BLaER1 (cell line): ENCODE measurements around the gene TRMT61A.
"Not testable (repeated sequence)": the region's sequence is repeated elsewhere in the genome, so short reads cannot be mapped to it uniquely, and the experiment has no call there.

Source experiments
- H3K27ac ChIP-seq: shearing (Covaris generic); formaldehyde crosslinking; 2 replicates; pipeline ENCODE4 v1.8.1; 2022
- H3K27me3 ChIP-seq: shearing (Covaris generic); formaldehyde crosslinking; 2 replicates; pipeline ENCODE4 v1.8.1; 2022
- H3K36me3 ChIP-seq: shearing (Covaris generic); formaldehyde crosslinking; 2 replicates; pipeline ENCODE4 v1.8.1; 2022
- H3K4me1 ChIP-seq: shearing (Covaris generic); formaldehyde crosslinking; 2 replicates; pipeline ENCODE4 v1.8.1; 2022
- H3K4me2 ChIP-seq: shearing (Covaris generic); formaldehyde crosslinking; 2 replicates; pipeline ENCODE4 v1.8.1; 2022
- H3K4me3 ChIP-seq: shearing (Covaris generic); formaldehyde crosslinking; 2 replicates; pipeline ENCODE4 v1.8.1; 2022
- H3K9ac ChIP-seq: shearing (Covaris generic); formaldehyde crosslinking; 2 replicates; pipeline ENCODE4 v1.8.1; 2022
- H3K9me3 ChIP-seq: shearing (Covaris generic); formaldehyde crosslinking; 2 replicates; pipeline ENCODE4 v1.8.1; 2022
- H4K20me1 ChIP-seq: shearing (Covaris generic); formaldehyde crosslinking; 2 replicates; pipeline ENCODE4 v1.8.1; 2022
- Cebpa-rat ChIP-seq: shearing (Covaris generic); IDR thresholded peaks from 2 replicates; pipeline ENCODE4 v1.8.1; 2022

TRMT61A gene

DNA sequence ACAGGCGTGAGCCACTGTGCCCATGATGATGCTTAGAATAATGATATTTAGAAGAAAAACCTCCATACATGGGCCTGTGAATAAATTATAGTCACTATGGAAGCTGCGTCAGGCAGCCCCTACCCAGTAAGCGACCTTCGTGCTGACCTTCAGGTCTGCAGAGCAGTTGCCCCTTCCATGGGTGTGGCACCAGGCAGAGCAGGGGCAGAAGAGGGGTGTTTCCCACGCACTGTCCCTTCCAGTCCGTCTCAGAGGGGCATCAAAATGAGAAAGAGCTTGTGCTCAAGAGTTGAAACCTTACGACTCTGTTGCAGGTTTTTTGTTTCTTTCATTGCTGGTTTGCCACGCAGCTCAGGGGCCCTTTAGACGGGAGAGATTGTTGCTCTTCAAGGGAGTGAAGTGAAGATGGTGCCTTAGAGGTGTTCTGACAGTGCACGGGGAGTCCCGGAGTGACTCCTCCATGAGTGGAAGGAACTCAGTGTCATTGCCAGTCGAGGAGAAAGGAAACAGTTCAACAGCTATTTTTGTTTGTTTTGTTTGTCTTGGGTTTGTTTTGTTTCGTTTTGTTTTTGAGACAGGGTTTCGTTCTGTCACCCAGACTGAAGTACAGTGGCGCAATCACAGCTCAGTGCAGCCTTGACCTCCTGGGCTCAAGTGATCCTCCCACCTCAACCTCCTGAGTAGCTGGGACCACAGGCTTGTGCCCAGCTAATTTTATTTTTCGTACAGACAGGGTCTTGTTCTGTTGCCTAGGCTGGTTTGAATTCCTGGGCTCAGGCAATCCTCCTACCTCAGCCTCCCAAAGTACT is 20.3 kb upstream of the TRMT61A start:
- Histone ChIP-seq H3K9ac (no peak overlapping the region), H3K36me3 (peaks cover 58% of the 10 kb centered on the region), H3K27ac (no peak overlapping the region), H3K27me3 (no peaks in the 10 kb centered on the region), H3K4me3 (no peak overlapping the region), H3K4me2 (no peak overlapping the region), H3K4me1 (peaks cover 36% of the 10 kb centered on the region), H4K20me1 (no peaks in the 10 kb centered on the region), H3K9me3 (no peaks in the 10 kb centered on the region)
- TF ChIP-seq Cebpa-rat, result no peak

GRCh38 chr14:103509864-103510723 is 18.9 kb upstream of the TRMT61A start:
- no peak for TF ChIP-seq Cebpa-rat
- Histone ChIP-seq H3K27ac (no peak overlapping the region), H3K4me1 (peaks cover 47% of the 10 kb centered on the region), H3K4me2 (no peak overlapping the region), H3K9ac (no peak overlapping the region), H3K36me3 (peaks cover 45% of the 10 kb centered on the region), H3K4me3 (no peak overlapping the region), H3K27me3 (no peaks in the 10 kb centered on the region), H4K20me1 (no peaks in the 10 kb centered on the region; the same call in 1 of the 2 replicates), H3K9me3 (no peaks in the 10 kb centered on the region)

- Histone ChIP-seq H3K36me3 (peaks cover 35% of the 10 kb centered on the region), H3K27me3 (no peaks in the 10 kb centered on the region), H3K4me1 (peaks cover 54% of the 10 kb centered on the region), H3K9me3 (no peaks in the 10 kb centered on the region), H4K20me1 (no peaks in the 10 kb centered on the region; the same call in 1 of the 2 replicates), H3K27ac (no peak overlapping the region), H3K4me3 (no peak overlapping the region), H3K9ac (no peak overlapping the region), H3K4me2 (no peak overlapping the region)
- no peak for TF ChIP-seq Cebpa-rat
These were observed 18.0 kb upstream of the TRMT61A start for GRCh38 chr14:103510724-103511693.

- not testable (repeated sequence) for H4K20me1 ChIP-seq, H3K27me3 ChIP-seq, H3K4me3 ChIP-seq, H3K9me3 ChIP-seq, H3K9ac ChIP-seq
- peaks cover 57% of the 10 kb centered on the region for H3K4me1 ChIP-seq
- H3K36me3 ChIP-seq, result peaks cover 32% of the 10 kb centered on the region
- peak overlapping the region; percentile 29; the same call in 1 of the 2 replicates for H3K4me2 ChIP-seq
- peak overlapping the region; percentile 11; the same call in 1 of the 2 replicates for H3K27ac ChIP-seq
These were observed 16.8 kb upstream of the TRMT61A start for GRCh38 chr14:103512180-103512579.

DNA sequence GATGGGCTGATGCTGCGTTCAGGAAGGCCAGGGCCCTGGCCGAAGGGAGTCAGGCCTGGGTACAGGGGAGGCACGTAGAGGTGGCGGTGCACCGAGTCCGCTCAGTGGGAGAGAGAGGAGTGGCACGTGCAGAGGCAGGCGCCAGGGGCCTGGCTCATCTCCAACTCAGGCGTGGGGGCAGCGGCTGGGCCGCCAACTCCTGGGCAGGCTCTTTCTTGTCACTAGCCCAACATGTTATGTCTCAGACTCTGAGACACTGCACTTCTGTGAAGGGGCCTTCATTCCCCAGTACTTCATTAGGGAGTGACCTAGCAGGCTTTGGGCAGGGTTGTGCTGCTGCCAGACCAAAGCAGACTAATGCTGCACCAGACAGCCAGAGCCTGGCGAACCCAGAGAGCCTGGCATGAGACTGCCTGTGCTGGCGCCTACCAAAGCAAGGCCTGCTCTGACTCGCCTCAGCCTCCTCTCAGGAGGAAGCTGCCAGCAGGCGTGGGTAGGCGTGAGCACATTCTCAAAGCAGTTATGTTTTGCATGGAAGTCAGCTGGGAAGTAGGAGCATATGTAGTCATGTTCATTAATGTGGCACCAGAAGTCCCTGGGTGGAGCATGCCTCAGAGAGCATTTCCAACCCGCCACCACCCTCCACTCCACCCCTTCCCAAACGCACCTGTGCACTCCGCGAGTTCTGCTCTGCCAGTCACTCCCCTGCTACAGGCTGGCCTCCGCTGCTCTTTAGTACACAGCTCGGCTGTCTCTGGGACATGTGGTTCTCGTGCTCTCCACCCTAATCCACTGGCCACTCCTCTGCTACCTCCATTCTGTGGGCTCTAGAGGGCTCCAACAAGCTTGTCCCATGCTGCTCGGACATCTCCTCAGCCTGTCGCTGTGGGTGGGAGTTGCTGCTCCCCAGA is 16.0 kb upstream of the TRMT61A start:
- Histone ChIP-seq H3K9me3 (no peaks in the 10 kb centered on the region), H3K9ac (peak overlapping the region; percentile 25; the same call in 1 of the 2 replicates), H4K20me1 (no peaks in the 10 kb centered on the region; the same call in 1 of the 2 replicates), H3K4me1 (peaks cover 58% of the 10 kb centered on the region), H3K36me3 (peaks cover 31% of the 10 kb centered on the region), H3K27me3 (no peaks in the 10 kb centered on the region), H3K4me3 (no peak overlapping the region), H3K27ac (peak overlapping the region; percentile 11; the same call in 1 of the 2 replicates), H3K4me2 (peak overlapping the region; percentile 29)
- no peak for TF ChIP-seq Cebpa-rat

DNA sequence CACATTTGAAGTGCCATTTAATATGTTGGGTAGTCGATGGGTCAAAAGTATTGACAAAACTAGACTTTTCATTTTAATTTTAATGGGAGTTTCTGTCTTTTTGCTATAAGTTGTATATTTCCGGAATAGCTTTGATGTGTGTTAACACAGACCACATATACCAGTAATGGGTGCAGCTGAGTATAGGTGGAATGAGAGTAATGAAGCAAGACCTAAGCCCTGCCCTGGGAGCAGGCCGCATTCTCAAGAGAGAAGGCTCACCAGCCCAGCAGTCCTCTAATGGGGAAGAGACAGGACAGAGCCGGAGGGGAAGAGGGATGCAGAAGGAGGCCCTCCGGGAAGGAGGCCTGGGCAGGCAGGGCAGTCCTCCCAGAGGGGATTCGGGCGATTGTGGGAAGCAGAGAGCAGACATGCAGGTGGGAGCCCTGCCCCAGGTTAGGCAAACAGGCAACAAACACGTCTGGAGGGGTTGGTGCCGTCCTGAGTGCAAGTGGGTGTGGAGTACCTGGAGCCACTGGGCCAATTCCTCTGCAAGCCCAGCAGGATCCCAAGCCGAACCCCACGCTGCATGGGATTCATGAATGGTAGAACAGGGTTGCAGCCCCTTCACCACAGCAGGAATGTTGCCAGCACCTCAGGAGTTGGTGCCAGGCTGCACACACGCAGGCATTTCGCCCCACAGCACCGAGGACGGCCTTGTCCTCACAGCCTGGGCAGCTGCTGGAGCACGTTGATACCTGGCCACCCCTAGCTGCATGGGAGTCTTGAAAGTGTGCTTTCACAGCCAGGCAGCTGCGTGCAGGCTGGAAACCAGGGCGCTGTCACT is 14.2 kb upstream of the TRMT61A start:
- TF ChIP-seq Cebpa-rat, result no peak
- Histone ChIP-seq H3K27me3 (no peaks in the 10 kb centered on the region), H3K9me3 (no peaks in the 10 kb centered on the region), H3K4me2 (peak overlapping the region; percentile 55), H4K20me1 (no peaks in the 10 kb centered on the region; the same call in 1 of the 2 replicates), H3K4me1 (peaks cover 77% of the 10 kb centered on the region), H3K9ac (no peak overlapping the region), H3K36me3 (peaks cover 12% of the 10 kb centered on the region; the same call in 1 of the 2 replicates), H3K27ac (no peak overlapping the region), H3K4me3 (no peak overlapping the region)

DNA sequence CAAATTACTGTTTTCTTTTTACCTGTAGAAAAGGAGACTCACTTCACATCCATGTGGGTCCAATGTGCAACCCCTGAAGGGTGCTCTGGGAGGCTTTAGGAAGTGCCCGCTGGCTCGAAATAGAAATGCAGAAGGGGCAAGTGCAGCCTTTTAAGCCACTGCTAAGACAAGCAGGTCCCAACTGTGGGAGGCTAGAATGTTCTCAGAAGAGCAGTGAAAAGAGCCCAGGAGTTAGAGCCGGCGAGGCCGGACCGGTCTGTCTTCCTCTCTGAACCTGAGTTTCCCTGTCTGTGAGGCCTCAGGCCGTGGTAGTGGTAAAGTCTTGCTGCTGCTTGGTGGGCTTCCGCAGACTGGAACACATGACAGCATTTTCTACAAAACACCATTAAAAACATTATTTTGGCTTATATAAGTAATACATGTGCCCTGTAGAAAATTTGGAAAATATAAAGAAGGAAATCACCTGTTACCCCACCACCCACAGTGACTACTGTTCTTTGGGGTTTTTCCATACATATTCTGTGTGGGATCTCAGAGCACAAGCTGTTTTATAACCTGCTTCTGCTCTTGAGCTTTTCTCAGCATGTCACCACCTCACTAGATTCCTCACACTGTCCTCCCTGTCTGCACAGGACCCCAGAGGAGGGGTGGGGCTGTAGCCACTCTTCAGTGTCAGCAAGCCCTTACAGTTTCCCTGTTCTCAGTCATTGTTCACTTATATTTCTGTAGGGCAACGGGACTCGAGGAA is 12.4 kb upstream of the TRMT61A start:
- no peak for TF ChIP-seq Cebpa-rat
- Histone ChIP-seq H3K9me3 (no peaks in the 10 kb centered on the region), H3K27me3 (peaks cover 11% of the 10 kb centered on the region), H3K9ac (0 out of 2 replicates have a peak overlapping the region, but pooled peaks have one; percentile 17), H3K27ac (0 out of 2 replicates have a peak overlapping the region, but pooled peaks have one; percentile 22), H3K4me2 (no peak overlapping the region; the same call in 1 of the 2 replicates), H3K4me3 (no peak overlapping the region), H4K20me1 (no peaks in the 10 kb centered on the region; the same call in 1 of the 2 replicates), H3K4me1 (peaks cover 83% of the 10 kb centered on the region), H3K36me3 (peaks cover under 1% of the 10 kb centered on the region; the same call in 1 of the 2 replicates)
